Thoracic aorta (tissue), 2 donors: Measurements from ENCODE around the gene YIPF5. TPM values are rescaled to one million over a fixed set of nuclear protein-coding genes. Genes with fewer than 3 reads are reported as not detected.

Experiments used
- ATAC-seq: fragments of 150-250 bp; one replicate; pipeline ENCODE4 v1.8.0; 2017; ENCODE audit warnings: low read depth; ENCODE audit not compliant: insufficient number of reproducible peaks, low FRiP score
- DNase-seq: peaks from one replicate; pipeline ENCODE4 v3.0.0-alpha.2; 2020; ENCODE audit warnings: low spot score
- H3K27ac ChIP-seq, 2 donors: fragments of 200-600 bp; sonication (generic); 1 replicate in 1 of 2; 2 replicates in 1 of 2; pipeline ENCODE4 v1.5.1; 2016; ENCODE audit warnings: mild to moderate bottlenecking in 2 of 2, moderate library complexity in 2 of 2
- H3K27me3 ChIP-seq: fragments of 200-600 bp; sonication (generic); replicated peaks from 2 replicates; pipeline ENCODE4 v1.6.0; 2016; ENCODE audit warnings: mild to moderate bottlenecking; ENCODE audit not compliant: insufficient read depth
- H3K36me3 ChIP-seq: fragments of 200-600 bp; sonication (generic); one replicate; pipeline ENCODE4 v1.5.1; 2016
- H3K4me1 ChIP-seq, 2 donors: fragments of 200-600 bp; sonication (generic); 1 replicate in 1 of 2; 2 replicates in 1 of 2; pipeline versions ENCODE4 v1.5.1 to v1.6.0; 2016; ENCODE audit warnings: low read depth in 2 of 2, mild to moderate bottlenecking in 1 of 2; ENCODE audit not compliant: control insufficient read depth in 1 of 2
- H3K4me3 ChIP-seq: fragments of 200-600 bp; sonication (generic); 2 replicates; pipeline ENCODE4 v1.5.1; 2016; ENCODE audit warnings: mild to moderate bottlenecking
- H3K9me3 ChIP-seq: fragments of 200-600 bp; sonication (generic); 2 replicates; pipeline ENCODE4 v1.5.1; 2016
- total RNA-seq, 2 donors: library from RNA; depleted of rRNA; stranded (reverse); fragments of >200 nt; gene quantifications; one replicate each; pipeline versions ENCODE4 v1.1.0 to v1.2.3, GENCODE V29; 2016
- TF ChIP-seq, protein P1 (sequence below): fragments of 200-600 bp; sonication (generic); IDR thresholded peaks from one replicate; pipeline ENCODE4 v1.5.1; 2019; ENCODE audit warnings: antibody characterized with exemption

Gene YIPF5
- total RNA-seq, 2 donors from 2014 or later, result 41.2 to 45.4 TPM

GRCh38 chr5:144192661-144193060 is 22.2 kb upstream of the YIPF5 start:
- H3K27me3 ChIP-seq, result no peaks in the 10 kb centered on the region
- no peaks in the 10 kb centered on the region for H3K9me3 ChIP-seq
- ATAC-seq, result no peak
- no peak overlapping the region for H3K27ac ChIP-seq
- no peak overlapping the region for H3K4me3 ChIP-seq
- no peaks in the 10 kb centered on the region for H3K4me1 ChIP-seq
- DNase-seq, result no peak
- H3K36me3 ChIP-seq, result no peaks in the 10 kb centered on the region
- TF ChIP-seq, protein P1, sequence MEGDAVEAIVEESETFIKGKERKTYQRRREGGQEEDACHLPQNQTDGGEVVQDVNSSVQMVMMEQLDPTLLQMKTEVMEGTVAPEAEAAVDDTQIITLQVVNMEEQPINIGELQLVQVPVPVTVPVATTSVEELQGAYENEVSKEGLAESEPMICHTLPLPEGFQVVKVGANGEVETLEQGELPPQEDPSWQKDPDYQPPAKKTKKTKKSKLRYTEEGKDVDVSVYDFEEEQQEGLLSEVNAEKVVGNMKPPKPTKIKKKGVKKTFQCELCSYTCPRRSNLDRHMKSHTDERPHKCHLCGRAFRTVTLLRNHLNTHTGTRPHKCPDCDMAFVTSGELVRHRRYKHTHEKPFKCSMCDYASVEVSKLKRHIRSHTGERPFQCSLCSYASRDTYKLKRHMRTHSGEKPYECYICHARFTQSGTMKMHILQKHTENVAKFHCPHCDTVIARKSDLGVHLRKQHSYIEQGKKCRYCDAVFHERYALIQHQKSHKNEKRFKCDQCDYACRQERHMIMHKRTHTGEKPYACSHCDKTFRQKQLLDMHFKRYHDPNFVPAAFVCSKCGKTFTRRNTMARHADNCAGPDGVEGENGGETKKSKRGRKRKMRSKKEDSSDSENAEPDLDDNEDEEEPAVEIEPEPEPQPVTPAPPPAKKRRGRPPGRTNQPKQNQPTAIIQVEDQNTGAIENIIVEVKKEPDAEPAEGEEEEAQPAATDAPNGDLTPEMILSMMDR, result no peak

- H3K4me1 ChIP-seq, result no peaks in the 10 kb centered on the region
- no peak for DNase-seq
- no peak overlapping the region for H3K27ac ChIP-seq
- H3K9me3 ChIP-seq, result no peaks in the 10 kb centered on the region
- H3K4me3 ChIP-seq, result peak overlapping the region; percentile 47
- no peaks in the 10 kb centered on the region for H3K27me3 ChIP-seq
- no peaks in the 10 kb centered on the region for H3K36me3 ChIP-seq
- TF ChIP-seq, protein P1, result no peak
- peak; percentile 39 for ATAC-seq
These were observed 21.5 kb upstream of the YIPF5 start for GRCh38 chr5:144191998-144192397.

DNA sequence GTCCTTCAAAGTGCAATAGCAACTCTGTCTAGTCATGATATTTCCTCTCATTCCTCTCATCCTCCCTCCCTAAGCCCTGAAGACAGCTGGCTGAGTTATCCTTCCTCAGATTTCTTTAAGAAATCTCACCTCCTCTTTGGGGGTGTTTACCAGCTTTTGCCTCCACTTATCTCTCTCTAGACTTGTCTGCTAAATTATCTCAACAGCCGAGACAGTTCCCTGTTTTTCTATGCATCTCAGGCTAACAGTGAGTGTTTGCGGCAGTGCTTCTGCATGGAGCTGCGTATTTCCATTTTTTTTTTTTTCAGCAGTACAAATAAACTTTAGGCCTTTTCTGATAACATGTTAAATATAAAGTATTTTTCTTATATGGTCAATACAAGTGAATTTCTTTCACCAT is 21.1 kb upstream of the YIPF5 start:
- Histone ChIP-seq H3K36me3 (no peaks in the 10 kb centered on the region), H3K4me1 (no peaks in the 10 kb centered on the region), H3K27ac (no peak overlapping the region), H3K4me3 (peak overlapping the region; percentile 47), H3K9me3 (no peaks in the 10 kb centered on the region), H3K27me3 (no peaks in the 10 kb centered on the region)
- DNase-seq (no peak), ATAC-seq (no peak)
- TF ChIP-seq, protein P1, result no peak

DNA sequence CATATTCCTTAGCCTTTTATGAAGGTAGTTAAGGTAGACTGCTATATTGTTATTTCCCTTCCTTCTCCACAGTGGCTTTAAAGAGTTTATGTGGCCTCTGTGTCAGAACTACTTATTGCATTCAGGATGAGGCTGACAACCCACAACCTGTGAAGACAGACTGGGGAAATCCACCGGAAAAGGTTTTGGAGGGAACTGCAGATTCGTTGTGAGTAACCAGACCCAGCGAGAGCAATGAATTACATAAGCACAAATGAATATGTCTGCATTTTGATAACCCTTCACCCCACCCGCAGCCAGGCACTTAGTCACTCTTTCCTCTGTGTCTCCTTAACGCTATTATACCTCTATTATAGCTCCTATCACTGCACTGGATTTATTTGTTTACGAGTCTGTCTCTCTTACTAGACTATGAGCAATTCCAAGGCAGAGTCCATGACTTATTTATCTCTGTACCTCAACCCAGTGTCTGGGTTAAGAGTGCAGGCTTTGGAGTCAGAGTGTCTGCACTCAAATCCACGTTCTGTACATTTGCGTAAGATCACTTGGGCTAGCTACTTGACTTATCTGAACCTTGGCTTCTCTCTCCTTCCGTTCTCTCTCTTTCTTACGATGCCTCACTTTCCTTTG is 19.5 kb upstream of the YIPF5 start:
- H3K27ac ChIP-seq, result no peak overlapping the region
- H3K27me3 ChIP-seq, result no peaks in the 10 kb centered on the region
- no peaks in the 10 kb centered on the region for H3K36me3 ChIP-seq
- H3K9me3 ChIP-seq, result no peaks in the 10 kb centered on the region
- ATAC-seq, result no peak
- DNase-seq, result no peak
- H3K4me3 ChIP-seq, result no peak overlapping the region
- H3K4me1 ChIP-seq, result no peaks in the 10 kb centered on the region
- TF ChIP-seq, protein P1, result no peak

DNA sequence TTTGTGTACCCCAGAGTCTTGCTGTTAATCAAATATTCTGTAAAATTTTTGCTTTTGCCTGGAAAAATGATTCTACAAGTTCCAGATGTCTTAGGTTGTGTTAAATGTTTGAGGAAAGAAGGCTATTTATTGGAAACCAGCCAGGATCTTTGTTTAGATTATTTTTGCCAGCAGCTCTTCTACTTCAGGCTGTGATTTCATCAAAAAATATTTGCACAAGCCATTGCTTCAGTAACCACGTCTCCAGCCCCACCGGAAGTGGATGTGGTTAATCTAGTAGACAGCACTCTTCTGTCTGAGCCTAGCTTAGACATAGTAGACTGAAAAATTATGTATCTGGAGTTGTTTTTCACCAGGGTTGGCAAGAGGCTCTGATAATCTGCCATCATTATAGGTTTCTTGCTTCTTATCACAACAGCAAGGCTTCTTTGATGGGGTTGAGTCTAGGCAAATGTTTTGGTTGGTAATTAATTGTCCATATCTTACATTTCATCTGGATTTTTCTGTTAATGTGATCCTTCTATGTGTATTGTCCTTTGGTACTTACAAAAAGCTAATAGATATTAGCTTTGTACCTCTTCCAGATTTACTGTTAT is 17.3 kb upstream of the YIPF5 start:
- H3K27me3 ChIP-seq, result no peaks in the 10 kb centered on the region
- ATAC-seq, result no peak
- no peak for DNase-seq
- no peaks in the 10 kb centered on the region for H3K36me3 ChIP-seq
- TF ChIP-seq, protein P1, result no peak
- no peak overlapping the region for H3K4me3 ChIP-seq
- H3K4me1 ChIP-seq, result no peaks in the 10 kb centered on the region
- H3K9me3 ChIP-seq, result no peaks in the 10 kb centered on the region
- no peak overlapping the region for H3K27ac ChIP-seq
